Adipocyte (in vitro differentiated cells): ENCODE results near the gene PLXNA2.
A peak's percentile ranks its signal among the peaks of the same experiment; 100 is the strongest.

ENCODE experiments used
- DNase-seq: peaks from one replicate; pipeline ENCODE4 v3.0.0-alpha.2; 2015; ENCODE audit warnings: low read depth
- H3K27me3 ChIP-seq: replicated peaks from 2 replicates; pipeline ENCODE4 v1.7.0; 2013; ENCODE audit warnings: mild to moderate bottlenecking, low read length, moderate library complexity; ENCODE audit not compliant: control insufficient read depth, insufficient read depth
- H3K36me3 ChIP-seq: 2 replicates; pipeline ENCODE4 v1.7.0; 2013; ENCODE audit warnings: low read length, mild to moderate bottlenecking, moderate library complexity; ENCODE audit not compliant: control insufficient read depth, insufficient read depth, severe bottlenecking
- H3K4me1 ChIP-seq: 2 replicates; pipeline ENCODE4 v1.7.0; 2013; ENCODE audit warnings: mild to moderate bottlenecking, low read length, moderate library complexity; ENCODE audit not compliant: control insufficient read depth, insufficient read depth
- H3K4me3 ChIP-seq: 2 replicates; pipeline ENCODE4 v1.7.0; 2013; ENCODE audit warnings: mild to moderate bottlenecking, low read length, moderate library complexity
- H3K9ac ChIP-seq: 2 replicates; pipeline ENCODE4 v1.7.0; 2013; ENCODE audit warnings: mild to moderate bottlenecking, low read length, moderate library complexity
- H3K9me3 ChIP-seq: 2 replicates; pipeline ENCODE4 v1.7.0; 2013; ENCODE audit warnings: mild to moderate bottlenecking, low read length, moderate library complexity; ENCODE audit not compliant: control insufficient read depth

The PLXNA2 gene

GRCh38 chr1:208162903-208163302 lies 81.3 kb downstream of the PLXNA2 start:
- DNase-seq = no peak
- Histone ChIP-seq H3K4me3 (no peak overlapping the region), H3K9ac (no peak overlapping the region), H3K36me3 (no peaks in the 10 kb centered on the region), H3K4me1 (peaks cover 22% of the 10 kb centered on the region), H3K27me3 (no peaks in the 10 kb centered on the region), H3K9me3 (no peaks in the 10 kb centered on the region)

DNA sequence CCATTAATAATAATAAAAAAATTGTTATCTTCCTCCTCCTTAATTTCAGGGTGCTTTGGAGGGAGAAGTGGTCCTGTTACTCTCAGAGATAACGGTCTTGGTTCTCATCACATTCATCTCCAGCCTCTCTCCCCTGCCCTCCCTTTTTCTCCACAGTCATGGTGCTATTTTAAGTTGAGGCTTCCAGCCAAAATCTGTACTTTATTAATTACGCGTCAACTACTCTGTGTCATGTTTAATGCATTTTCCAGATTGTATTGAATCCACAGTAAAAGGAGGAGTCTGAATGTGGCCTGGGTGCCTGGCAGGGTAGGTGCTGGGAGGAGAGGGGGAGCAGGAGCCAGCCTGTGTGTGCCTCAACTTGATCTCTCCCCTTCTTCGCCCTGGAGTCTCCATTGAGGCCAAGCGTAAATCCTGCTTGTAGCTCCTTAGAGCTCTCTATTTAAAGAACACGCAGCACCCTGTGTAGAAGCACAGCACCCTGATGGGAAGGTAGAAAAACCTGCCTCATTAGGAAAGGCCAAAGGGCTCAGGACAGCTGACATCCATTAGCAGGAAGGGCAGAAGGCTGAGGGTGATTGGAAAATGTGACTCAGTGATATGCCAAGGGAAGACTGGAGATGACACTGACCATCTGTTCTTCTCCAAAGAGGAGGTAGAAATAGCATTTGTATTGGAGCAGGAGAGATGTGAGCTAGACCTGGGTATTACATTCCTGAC lies 82.4 kb downstream of the PLXNA2 start:
- no peak for DNase-seq
- no peaks in the 10 kb centered on the region for H3K9me3 ChIP-seq
- H3K9ac ChIP-seq = no peak overlapping the region
- H3K27me3 ChIP-seq = no peaks in the 10 kb centered on the region
- H3K36me3 ChIP-seq = no peaks in the 10 kb centered on the region
- H3K4me3 ChIP-seq = no peak overlapping the region
- H3K4me1 ChIP-seq = peaks cover 22% of the 10 kb centered on the region

- no peaks in the 10 kb centered on the region for H3K36me3 ChIP-seq
- H3K9me3 ChIP-seq = no peaks in the 10 kb centered on the region
- H3K9ac ChIP-seq = peak overlapping the region; percentile 11
- DNase-seq = no peak
- no peaks in the 10 kb centered on the region for H3K27me3 ChIP-seq
- H3K4me3 ChIP-seq = no peak overlapping the region
- peaks cover 22% of the 10 kb centered on the region for H3K4me1 ChIP-seq
Observed at GRCh38 chr1:208161005-208161404, 83.2 kb downstream of the PLXNA2 start.

GRCh38 chr1:208160259-208160819 lies 83.8 kb downstream of the PLXNA2 start:
- no peak for DNase-seq
- Histone ChIP-seq H3K4me1 (peaks cover 17% of the 10 kb centered on the region), H3K9ac (no peak overlapping the region), H3K27me3 (no peaks in the 10 kb centered on the region), H3K4me3 (no peak overlapping the region), H3K9me3 (no peaks in the 10 kb centered on the region), H3K36me3 (no peaks in the 10 kb centered on the region)

- Histone ChIP-seq H3K36me3 (no peaks in the 10 kb centered on the region), H3K4me3 (no peak overlapping the region), H3K4me1 (peaks cover 19% of the 10 kb centered on the region), H3K9me3 (no peaks in the 10 kb centered on the region), H3K9ac (no peak overlapping the region), H3K27me3 (no peaks in the 10 kb centered on the region)
- DNase-seq = peak; percentile 91
Observed at GRCh38 chr1:208159555-208160258, 84.5 kb downstream of the PLXNA2 start.

- H3K9ac ChIP-seq = no peak overlapping the region
- DNase-seq = no peak
- H3K4me3 ChIP-seq = no peak overlapping the region
- no peaks in the 10 kb centered on the region for H3K36me3 ChIP-seq
- no peaks in the 10 kb centered on the region for H3K9me3 ChIP-seq
- H3K27me3 ChIP-seq = no peaks in the 10 kb centered on the region
- peaks cover 24% of the 10 kb centered on the region for H3K4me1 ChIP-seq
Observed at GRCh38 chr1:208158640-208159554, 85.3 kb downstream of the PLXNA2 start.

- H3K27me3 ChIP-seq = no peaks in the 10 kb centered on the region
- peaks cover 24% of the 10 kb centered on the region for H3K4me1 ChIP-seq
- H3K4me3 ChIP-seq = no peak overlapping the region
- H3K36me3 ChIP-seq = no peaks in the 10 kb centered on the region
- H3K9me3 ChIP-seq = no peaks in the 10 kb centered on the region
- no peak for DNase-seq
- no peak overlapping the region for H3K9ac ChIP-seq
Observed at GRCh38 chr1:208157769-208158168, 86.4 kb downstream of the PLXNA2 start.

DNA sequence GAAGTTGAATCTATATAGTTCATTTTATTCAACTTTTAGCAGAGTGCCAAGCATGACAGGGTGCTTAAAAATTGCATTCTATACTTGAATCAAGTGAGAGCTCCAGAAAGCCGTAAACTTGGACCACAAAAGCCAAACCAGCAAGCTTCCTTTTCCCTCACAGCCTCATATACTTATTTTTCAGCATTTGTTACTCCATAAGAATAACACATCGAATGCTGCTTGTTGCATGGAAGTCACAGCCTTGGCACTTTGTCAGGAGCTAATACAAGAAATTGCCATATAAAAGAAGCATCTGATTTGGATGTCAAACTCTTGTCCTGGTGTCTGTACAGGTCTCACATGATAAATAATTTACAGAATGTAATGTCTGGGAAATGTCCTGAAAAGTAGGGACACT lies 87.4 kb downstream of the PLXNA2 start:
- no peak for DNase-seq
- Histone ChIP-seq H3K4me1 (peaks cover 21% of the 10 kb centered on the region), H3K4me3 (no peak overlapping the region), H3K36me3 (no peaks in the 10 kb centered on the region), H3K27me3 (no peaks in the 10 kb centered on the region), H3K9ac (no peak overlapping the region), H3K9me3 (no peaks in the 10 kb centered on the region)

DNA sequence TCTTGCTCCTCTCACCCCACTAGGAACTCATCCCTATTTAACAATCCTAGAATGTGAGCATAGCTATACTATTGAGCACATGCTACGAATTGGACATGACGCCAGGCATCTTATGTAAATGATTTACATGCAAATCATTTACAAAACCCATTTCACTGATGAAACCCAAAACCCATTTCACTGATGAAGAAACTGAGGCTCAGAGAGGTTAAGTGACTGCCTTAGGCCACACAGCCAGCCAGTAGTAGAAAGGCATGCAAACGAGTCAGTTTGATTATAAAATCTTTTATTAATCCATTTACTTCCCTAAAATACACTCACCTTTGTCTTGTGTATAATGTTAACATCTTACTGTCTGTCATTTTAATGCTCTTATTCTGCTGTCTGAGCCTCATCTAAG lies 87.9 kb downstream of the PLXNA2 start:
- H3K4me3 ChIP-seq = no peak overlapping the region
- H3K9me3 ChIP-seq = no peaks in the 10 kb centered on the region
- H3K9ac ChIP-seq = no peak overlapping the region
- no peaks in the 10 kb centered on the region for H3K36me3 ChIP-seq
- peaks cover 17% of the 10 kb centered on the region for H3K4me1 ChIP-seq
- H3K27me3 ChIP-seq = no peaks in the 10 kb centered on the region
- no peak for DNase-seq

GRCh38 chr1:208154679-208155642 lies 89.2 kb downstream of the PLXNA2 start:
- H3K9me3 ChIP-seq = no peaks in the 10 kb centered on the region
- no peaks in the 10 kb centered on the region for H3K36me3 ChIP-seq
- DNase-seq = no peak
- H3K27me3 ChIP-seq = no peaks in the 10 kb centered on the region
- no peak overlapping the region for H3K9ac ChIP-seq
- peaks cover 16% of the 10 kb centered on the region for H3K4me1 ChIP-seq
- no peak overlapping the region for H3K4me3 ChIP-seq
